NCI-H748 treated with DMSO at 0.1 percent for 48 hours (cell line): ENCODE measurements around the gene HSPB6.
A peak's percentile ranks its signal among the peaks of the same experiment; 100 is the strongest.

ENCODE experiments used
- DNase-seq: peaks from one replicate; lab custom pipeline; 2025; lab: John Stamatoyannopoulos, UW

Gene HSPB6

GRCh38 chr19:35716801-35717664 lies 39.8 kb downstream of the HSPB6 start:
- peak; percentile 98 for DNase-seq

GRCh38 chr19:35715981-35716800 lies 40.6 kb downstream of the HSPB6 start:
- peak; percentile 35 for DNase-seq

GRCh38 chr19:35715355-35715809 lies 41.4 kb downstream of the HSPB6 start:
- DNase-seq, result no peak

GRCh38 chr19:35714601-35715354 lies 42.1 kb downstream of the HSPB6 start:
- no peak for DNase-seq

GRCh38 chr19:35713904-35714495 lies 42.8 kb downstream of the HSPB6 start:
- DNase-seq, result no peak

- no peak for DNase-seq
These were observed 43.4 kb downstream of the HSPB6 start for GRCh38 chr19:35713506-35713850.

GRCh38 chr19:35712567-35713505 lies 44.0 kb downstream of the HSPB6 start:
- no peak for DNase-seq

- DNase-seq, result no peak
These were observed 45.8 kb downstream of the HSPB6 start for GRCh38 chr19:35710784-35711723.

- no peak for DNase-seq
These were observed 48.4 kb downstream of the HSPB6 start for GRCh38 chr19:35708391-35708790.
